SK-N-SH (cell line): ENCODE results near the gene ZNF248. TPM values are rescaled to one million over a fixed set of nuclear protein-coding genes. Genes with fewer than 3 reads are reported as not detected.

ENCODE experiments used
- CTCF ChIA-PET: fragments of 300-600, 350-600 bp; formaldehyde crosslinking; extraction: SDS; loops from one replicate; lab custom pipeline; 2021; lab: Yijun Ruan, JAX
- POLR2A ChIA-PET: fragments of 350-600 bp; sonication (Branson Sonifier 250); formaldehyde crosslinking; extraction: SDS; loops from one replicate; lab custom pipeline; 2020; ENCODE audit warnings: antibody characterized with exemption, inconsistent platforms; lab: Yijun Ruan, JAX
- DNase-seq: peaks from one replicate; pipeline ENCODE4 v3.0.0; 2012
- H2AFZ ChIP-seq: fragments of 200-600 bp; sonication (generic); 2 replicates; pipeline ENCODE4 v1.8.1; 2016; ENCODE audit warnings: antibody characterized with exemption, mild to moderate bottlenecking, low read depth
- H3F3A ChIP-seq: fragments of 200-600 bp; sonication (generic); replicated peaks from 2 replicates; pipeline ENCODE3; 2016; ENCODE audit warnings: antibody characterized with exemption, mild to moderate bottlenecking; ENCODE audit not compliant: insufficient read depth
- H3K27ac ChIP-seq, 2 experiments: fragments of 200-500 bp in 1 of 2; fragments of 200-600 bp in 1 of 2; sonication (Bioruptor generic) in 1 of 2; sonication (generic), shearing (Covaris generic) in 1 of 2; 2 replicates each; pipeline versions ENCODE4 v1.5.1 to v1.6.1; 2014 to 2016; ENCODE audit warnings: low read depth in 2 of 2, inconsistent platforms in 1 of 2, low read length in 1 of 2, mild to moderate bottlenecking in 1 of 2, mixed read lengths in 1 of 2
- H3K27me3 ChIP-seq: fragments of 200-600 bp; sonication (generic), shearing (Covaris generic); 2 replicates; pipeline ENCODE4 v1.6.1; 2016; ENCODE audit warnings: mixed run types; ENCODE audit not compliant: insufficient read depth
- H3K36me3 ChIP-seq, 2 experiments: fragments of 200-500 bp in 1 of 2; fragments of 200-600 bp in 1 of 2; sonication (Bioruptor generic) in 1 of 2; sonication (generic) in 1 of 2; replicated peaks in 1 of 2; 2 replicates each; pipeline versions ENCODE3 to v1.5.1; 2014 to 2016; ENCODE audit warnings: low read length in 1 of 2, mild to moderate bottlenecking in 1 of 2; ENCODE audit not compliant: insufficient read depth in 2 of 2, control insufficient read depth in 1 of 2
- H3K4me1 ChIP-seq, 2 experiments: fragments of 200-500 bp in 1 of 2; fragments of 200-600 bp in 1 of 2; sonication (Bioruptor generic) in 1 of 2; sonication (generic), shearing (Covaris generic) in 1 of 2; 2 replicates each; pipeline versions ENCODE4 v1.5.1 to v1.6.1; 2014 to 2016; ENCODE audit warnings: low read depth in 1 of 2, low read length in 1 of 2, mixed run types in 1 of 2; ENCODE audit not compliant: insufficient read depth in 2 of 2, control insufficient read depth in 1 of 2
- H3K4me2 ChIP-seq: fragments of 200-600 bp; sonication (generic), shearing (Covaris generic); 2 replicates; pipeline ENCODE4 v1.6.1; 2017; ENCODE audit warnings: mixed run types
- H3K4me3 ChIP-seq, 2 experiments: fragments of 200-500 bp in 1 of 2; fragments of 200-600 bp in 1 of 2; sonication (Bioruptor generic) in 1 of 2; sonication (generic), shearing (Covaris generic) in 1 of 2; 2 replicates each; pipeline versions ENCODE4 v1.5.1 to v1.8.1; 2014 to 2016; ENCODE audit warnings: low read depth in 2 of 2, inconsistent platforms in 1 of 2, low read length in 1 of 2, mild to moderate bottlenecking in 1 of 2, mixed read lengths in 1 of 2, moderate library complexity in 1 of 2
- H3K79me2 ChIP-seq: fragments of 200-600 bp; sonication (generic); 2 replicates; pipeline ENCODE4 v1.8.1; 2017; ENCODE audit warnings: mild to moderate bottlenecking; ENCODE audit not compliant: insufficient read depth
- H3K9ac ChIP-seq: fragments of 200-600 bp; sonication (generic); 2 replicates; pipeline ENCODE4 v1.6.1; 2017; ENCODE audit warnings: mixed run types
- H3K9me2 ChIP-seq: fragments of 200-600 bp; sonication (generic); 2 replicates; pipeline ENCODE4 v1.6.1; 2017; ENCODE audit warnings: mixed run types
- H3K9me3 ChIP-seq: fragments of 200-600 bp; sonication (generic); 2 replicates; pipeline ENCODE4 v1.6.1; 2017; ENCODE audit warnings: mixed run types, mild to moderate bottlenecking, moderate library complexity
- H4K20me1 ChIP-seq: fragments of 200-600 bp; sonication (generic); 2 replicates; pipeline ENCODE4 v1.6.1; 2017; ENCODE audit warnings: mild to moderate bottlenecking, mixed run types; ENCODE audit not compliant: insufficient read depth
- EP300 ChIP-seq, 2 experiments: IDR thresholded peaks; 2 replicates each; pipeline versions ENCODE4 v1.4.0 to v1.6.1; 2012; ENCODE audit warnings: borderline replicate concordance in 1 of 2, low read depth in 1 of 2, low read length in 1 of 2
- FOXJ3 ChIP-seq: sonication (generic); formaldehyde crosslinking; IDR thresholded peaks from 2 replicates; pipeline ENCODE4 v1.5.1; 2020; ENCODE audit warnings: mild to moderate bottlenecking, missing genetic modification reagents
- PBX3 ChIP-seq: IDR thresholded peaks from 2 replicates; pipeline ENCODE4; 2012
- REST ChIP-seq: IDR thresholded peaks from 2 replicates; pipeline ENCODE4 v1.6.1; 2012; ENCODE audit warnings: mild to moderate bottlenecking, low read depth, low read length, moderate library complexity
- RFX5 ChIP-seq: IDR thresholded peaks from 2 replicates; pipeline ENCODE4 v1.6.1; 2012; ENCODE audit warnings: mild to moderate bottlenecking, improper control_type of control experiment, low read length
- ZBTB33 ChIP-seq: IDR thresholded peaks from 2 replicates; pipeline ENCODE4 v1.4.0; 2012; ENCODE audit warnings: low read depth, borderline replicate concordance
- WGBS: methylation state at CpG from one replicate; pipeline ENCODE4 v1.1.6; 2017; ENCODE audit warnings: low lambda C conversion rate; 5-methylcytosine and 5-hydroxymethylcytosine counted together
- polyA plus RNA-seq, 3 experiments: library from polyadenylated mRNA; depleted of rRNA; stranded (reverse); fragments of >200 nt; gene quantifications; 2 replicates each; pipeline ENCODE4 v1.2.3, GENCODE V29; 2012

The ZNF248 gene
- polyA plus RNA-seq, 1 of the 3 experiments (the other 2 are of a cell fraction), result 6.5 TPM

- ChIA-PET CTCF (interaction anchor here (1.0 to 1.3 kb wide), 2 partner anchors 10 kb away, joined by 3 to 5 read pairs; no protein-coding TSS in a partner anchor), POLR2A (no interaction called here)
- no peaks in the 10 kb centered on the region for H3K9me3 ChIP-seq
- TF ChIP-seq RFX5 (no peak), ZBTB33 (no peak), FOXJ3 (CRISPR knock-in tag) (no peak)
- no peak overlapping the region for H3K27ac ChIP-seq
- 8% methylated on average over 1 of the region's 1 CpG for WGBS
- no peak overlapping the region for H2AFZ ChIP-seq
- no peak overlapping the region for H3K4me3 ChIP-seq
- no peaks in the 10 kb centered on the region for H3K79me2 ChIP-seq
- H3F3A ChIP-seq, result no peaks in the 10 kb centered on the region
- no peaks in the 10 kb centered on the region for H3K36me3 ChIP-seq
- H3K4me1 ChIP-seq, result no peaks in the 10 kb centered on the region
- no peak for DNase-seq
- no peaks in the 10 kb centered on the region for H3K9me2 ChIP-seq
- H3K4me2 ChIP-seq, result no peak overlapping the region
- H4K20me1 ChIP-seq, result no peaks in the 10 kb centered on the region
- no peaks in the 10 kb centered on the region for H3K27me3 ChIP-seq
- no peak overlapping the region for H3K9ac ChIP-seq
Observed at GRCh38 chr10:37765216-37765615, 92.2 kb downstream of the ZNF248 start.

- ChIA-PET POLR2A (no interaction called here), CTCF (no interaction called here)
- H3K4me1 ChIP-seq, result no peaks in the 10 kb centered on the region
Observed at GRCh38 chr10:37763132-37763531, 94.3 kb downstream of the ZNF248 start.

More at GRCh38 chr10:37763132-37763531, 94.3 kb downstream of the ZNF248 start:
- Histone ChIP-seq H4K20me1 (no peaks in the 10 kb centered on the region), H3K79me2 (no peaks in the 10 kb centered on the region), H3K27me3 (no peaks in the 10 kb centered on the region), H3F3A (no peaks in the 10 kb centered on the region), H3K27ac (no peak overlapping the region)
- WGBS, result 19% methylated on average over 3 of the region's 3 CpGs
- TF ChIP-seq EP300 (IDR thresholded peaks at IDR 0.05; ENCODE audit: borderline replicate concordance in 1 of 2, low read depth in 1 of 2, low read length in 1 of 2), result no peak
- TF ChIP-seq REST, result no peak
- TF ChIP-seq PBX3, result no peak
- TF ChIP-seq, all 33 proteins: peak for 0
- H3K9ac ChIP-seq, result no peak overlapping the region
- no peaks in the 10 kb centered on the region for H3K9me2 ChIP-seq
- no peak overlapping the region for H3K4me2 ChIP-seq
- no peak for DNase-seq
- H2AFZ ChIP-seq, result no peak overlapping the region
- no peak overlapping the region for H3K4me3 ChIP-seq
- no peaks in the 10 kb centered on the region for H3K36me3 ChIP-seq
- H3K9me3 ChIP-seq, result no peaks in the 10 kb centered on the region
